GM12872 (cell line): Measurements from ENCODE around the gene FRMD5.

Source experiments
- TF ChIP-seq, protein P1 (sequence below): IDR thresholded peaks from 3 replicates; pipeline ENCODE4 v1.5.1; 2011; ENCODE audit warnings: low read depth, mild to moderate bottlenecking, low read length, moderate library complexity; ENCODE audit not compliant: insufficient read depth

FRMD5 gene

DNA sequence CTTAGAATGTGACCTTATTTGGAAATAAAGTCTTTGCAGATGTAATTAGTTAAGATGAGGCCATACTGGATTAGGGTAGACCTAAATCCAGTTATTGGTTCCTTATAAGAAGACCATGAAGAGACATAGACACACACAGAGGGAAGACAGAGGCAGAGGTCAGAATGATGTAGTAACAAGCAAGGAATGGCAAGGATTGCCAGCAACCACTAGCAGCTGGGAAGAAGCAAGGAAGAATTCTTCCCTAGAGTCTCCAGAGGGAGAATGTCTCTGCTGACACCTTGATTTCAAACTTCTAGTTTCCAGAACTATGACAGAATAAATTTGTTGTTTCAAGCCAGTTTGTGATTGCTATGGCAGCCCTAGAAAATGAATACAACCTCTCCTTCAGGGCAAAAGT, 251.6 kb downstream of the FRMD5 start:
- TF ChIP-seq, protein P1, sequence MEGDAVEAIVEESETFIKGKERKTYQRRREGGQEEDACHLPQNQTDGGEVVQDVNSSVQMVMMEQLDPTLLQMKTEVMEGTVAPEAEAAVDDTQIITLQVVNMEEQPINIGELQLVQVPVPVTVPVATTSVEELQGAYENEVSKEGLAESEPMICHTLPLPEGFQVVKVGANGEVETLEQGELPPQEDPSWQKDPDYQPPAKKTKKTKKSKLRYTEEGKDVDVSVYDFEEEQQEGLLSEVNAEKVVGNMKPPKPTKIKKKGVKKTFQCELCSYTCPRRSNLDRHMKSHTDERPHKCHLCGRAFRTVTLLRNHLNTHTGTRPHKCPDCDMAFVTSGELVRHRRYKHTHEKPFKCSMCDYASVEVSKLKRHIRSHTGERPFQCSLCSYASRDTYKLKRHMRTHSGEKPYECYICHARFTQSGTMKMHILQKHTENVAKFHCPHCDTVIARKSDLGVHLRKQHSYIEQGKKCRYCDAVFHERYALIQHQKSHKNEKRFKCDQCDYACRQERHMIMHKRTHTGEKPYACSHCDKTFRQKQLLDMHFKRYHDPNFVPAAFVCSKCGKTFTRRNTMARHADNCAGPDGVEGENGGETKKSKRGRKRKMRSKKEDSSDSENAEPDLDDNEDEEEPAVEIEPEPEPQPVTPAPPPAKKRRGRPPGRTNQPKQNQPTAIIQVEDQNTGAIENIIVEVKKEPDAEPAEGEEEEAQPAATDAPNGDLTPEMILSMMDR, result no peak

DNA sequence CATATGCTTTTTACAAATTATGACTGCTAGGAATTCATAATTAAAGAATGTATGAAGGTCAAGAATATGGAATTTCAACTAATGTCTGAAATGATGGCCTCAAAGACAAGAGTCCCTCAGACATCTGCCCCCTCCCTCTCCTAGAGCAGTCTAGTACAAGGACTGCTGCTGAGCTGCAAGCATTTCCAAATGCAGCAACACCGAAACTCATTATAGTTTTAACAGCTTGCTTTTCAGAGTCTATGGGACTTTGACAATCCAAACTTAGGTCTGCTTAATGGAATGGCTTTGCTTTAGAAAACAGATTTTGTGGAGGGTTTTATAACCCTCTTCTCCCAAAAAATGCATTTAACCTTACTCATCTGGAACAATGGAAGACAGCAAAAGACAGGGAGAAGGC, 252.9 kb downstream of the FRMD5 start:
- TF ChIP-seq, protein P1, result no peak

DNA sequence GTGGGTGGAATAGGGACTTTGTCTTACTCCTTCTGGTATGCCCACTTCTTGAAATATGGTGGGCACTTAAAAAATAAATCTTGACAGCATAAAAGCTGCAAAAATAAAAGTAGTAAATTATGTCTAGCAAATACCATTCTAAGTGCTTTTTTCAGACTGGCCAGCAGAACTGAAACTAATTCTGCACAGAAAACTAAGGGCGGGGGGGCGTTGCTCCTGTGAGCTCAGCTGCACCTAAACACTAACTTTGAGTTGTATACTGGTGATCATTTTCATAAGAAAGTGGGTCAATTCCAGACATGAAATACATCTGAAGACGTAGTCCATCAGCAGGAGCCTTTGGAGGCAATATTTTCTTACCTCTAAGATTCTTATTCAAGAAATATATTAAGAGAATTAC, 253.5 kb downstream of the FRMD5 start:
- TF ChIP-seq, protein P1, result no peak

DNA sequence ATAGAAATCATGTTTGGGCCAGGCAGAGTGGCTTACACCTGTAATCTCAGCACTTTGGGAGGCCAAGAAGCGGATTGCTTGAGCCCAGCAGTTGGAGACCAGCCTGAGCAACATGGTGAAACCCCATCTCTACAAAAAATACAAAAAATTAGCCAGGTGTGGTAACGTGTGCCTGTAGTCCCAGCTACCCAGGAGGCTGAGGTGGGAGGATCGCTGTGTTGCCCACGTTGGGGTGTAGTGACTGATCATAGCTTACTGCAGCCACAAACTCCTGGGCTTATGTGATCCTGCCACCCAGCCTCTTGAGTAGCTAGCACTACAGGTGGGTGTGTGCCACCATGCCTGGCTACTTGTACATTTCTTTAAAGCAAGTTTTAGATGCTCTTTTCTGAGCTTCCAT, 254.0 kb downstream of the FRMD5 start:
- TF ChIP-seq, protein P1, result no peak

DNA sequence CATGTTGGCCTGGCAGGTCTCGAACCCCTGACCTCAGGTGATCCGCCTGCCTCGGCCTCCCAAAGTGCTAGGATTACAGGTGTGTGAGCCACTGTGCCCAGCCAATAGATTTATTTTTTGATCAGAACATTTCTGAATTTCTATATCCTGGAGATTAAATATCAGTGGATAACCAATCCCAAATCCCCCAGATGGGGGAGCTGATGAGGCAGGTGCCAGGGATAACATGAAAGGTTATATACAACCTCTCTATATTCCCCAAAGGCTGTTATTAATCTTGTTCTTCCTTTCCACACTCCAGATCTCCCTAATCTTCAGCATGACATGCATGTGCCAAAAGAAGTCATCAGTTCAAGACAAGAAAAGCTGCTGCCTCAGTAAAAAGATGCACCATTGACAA, 256.0 kb downstream of the FRMD5 start:
- TF ChIP-seq, protein P1, result peak; percentile 53; the same call in 2 of the 3 replicates

DNA sequence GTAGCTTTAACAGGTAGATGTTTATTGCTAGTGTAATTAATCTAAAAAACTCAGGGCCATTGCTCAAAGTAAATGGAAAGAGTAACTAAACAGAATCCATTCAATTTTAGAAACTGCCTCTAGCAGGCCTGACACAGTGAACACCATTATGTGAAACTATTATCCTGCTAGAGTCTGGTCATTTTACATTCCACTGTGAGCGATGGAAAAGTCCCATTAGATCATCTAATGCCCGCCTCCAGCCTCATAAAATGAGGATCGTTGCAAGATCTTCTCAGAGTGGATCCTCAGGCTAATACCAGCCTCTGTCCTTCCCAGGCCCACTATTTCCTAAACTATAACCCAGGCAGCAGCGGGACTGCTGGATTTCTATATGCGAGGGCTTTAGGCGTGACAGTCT, 260.6 kb downstream of the FRMD5 start:
- TF ChIP-seq, protein P1, result no peak

DNA sequence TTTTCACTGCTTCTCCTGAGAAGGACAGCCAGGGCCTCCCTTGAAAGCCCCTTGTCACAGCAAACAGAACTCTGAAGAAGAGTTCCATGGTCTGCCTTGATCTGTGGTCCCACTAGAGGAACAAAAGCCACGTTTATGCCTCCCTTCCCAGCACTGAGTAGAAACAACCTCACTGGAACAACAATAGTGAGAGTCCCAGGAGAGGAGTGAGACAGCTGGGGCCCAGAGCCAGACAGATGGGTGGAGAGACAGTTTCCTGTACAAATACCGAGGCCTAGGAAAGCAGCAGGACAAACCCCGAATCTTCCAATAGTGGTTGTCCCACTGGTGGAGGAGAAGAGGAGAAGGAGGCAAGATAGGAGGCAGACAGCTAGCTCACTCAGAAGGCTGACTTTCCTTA, 262.2 kb downstream of the FRMD5 start:
- TF ChIP-seq, protein P1, result no peak

DNA sequence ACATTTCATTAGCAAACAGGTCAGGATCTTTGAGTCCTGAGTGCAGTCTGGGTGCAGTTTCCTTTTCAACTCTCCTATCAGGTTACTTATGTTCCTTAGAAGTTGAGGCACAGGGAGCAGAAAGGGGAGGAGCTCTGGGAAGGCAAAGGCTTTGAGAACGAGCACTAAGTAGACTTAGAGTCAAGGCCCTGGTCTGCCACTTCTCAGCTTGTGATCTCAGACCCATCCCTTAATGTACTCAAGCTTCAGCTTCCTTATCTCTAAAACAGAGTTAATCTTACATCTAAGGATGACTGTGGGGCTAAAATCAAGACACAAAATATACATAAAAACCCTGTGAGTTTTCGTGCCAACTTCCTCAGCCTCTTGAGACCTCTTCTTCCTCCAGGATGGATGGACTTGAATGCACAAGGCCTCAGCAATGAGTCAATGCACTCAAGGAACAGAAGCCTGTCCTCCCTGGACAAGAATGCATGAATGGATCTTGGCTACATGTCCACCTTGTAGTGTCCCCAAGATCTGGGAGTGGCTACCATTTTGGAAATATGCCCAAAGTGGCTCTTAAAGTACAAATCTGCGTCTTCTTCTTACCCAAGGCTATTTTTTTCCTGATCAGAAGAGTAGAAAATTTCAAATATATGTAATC, 263.2 kb downstream of the FRMD5 start:
- TF ChIP-seq, protein P1, result no peak
